GM18873 (cell line): ENCODE results near the gene OAS2.

Experiments used
- ATAC-seq: cut with Tn5 transposase; IDR thresholded peaks from one replicate; pipeline ENCODE4 v1.9.1; 2021; ENCODE audit warnings: mild to moderate bottlenecking, moderate library complexity, moderate number of reproducible peaks; ENCODE audit not compliant: unreplicated experiment, low FRiP score

Gene OAS2

GRCh38 chr12:113055594-113056380 lies 77.5 kb downstream of the OAS2 start:
- ATAC-seq = no peak

- ATAC-seq = no peak
These were observed 78.0 kb downstream of the OAS2 start for GRCh38 chr12:113056381-113056630.

GRCh38 chr12:113056631-113057488 lies 78.5 kb downstream of the OAS2 start, which contains the start of gene DTX1:
DTX1 (plus strand) TSS chr12:113056730; CDS start chr12:113058193, 1,463 bp downstream.
- ATAC-seq = no peak

DNA sequence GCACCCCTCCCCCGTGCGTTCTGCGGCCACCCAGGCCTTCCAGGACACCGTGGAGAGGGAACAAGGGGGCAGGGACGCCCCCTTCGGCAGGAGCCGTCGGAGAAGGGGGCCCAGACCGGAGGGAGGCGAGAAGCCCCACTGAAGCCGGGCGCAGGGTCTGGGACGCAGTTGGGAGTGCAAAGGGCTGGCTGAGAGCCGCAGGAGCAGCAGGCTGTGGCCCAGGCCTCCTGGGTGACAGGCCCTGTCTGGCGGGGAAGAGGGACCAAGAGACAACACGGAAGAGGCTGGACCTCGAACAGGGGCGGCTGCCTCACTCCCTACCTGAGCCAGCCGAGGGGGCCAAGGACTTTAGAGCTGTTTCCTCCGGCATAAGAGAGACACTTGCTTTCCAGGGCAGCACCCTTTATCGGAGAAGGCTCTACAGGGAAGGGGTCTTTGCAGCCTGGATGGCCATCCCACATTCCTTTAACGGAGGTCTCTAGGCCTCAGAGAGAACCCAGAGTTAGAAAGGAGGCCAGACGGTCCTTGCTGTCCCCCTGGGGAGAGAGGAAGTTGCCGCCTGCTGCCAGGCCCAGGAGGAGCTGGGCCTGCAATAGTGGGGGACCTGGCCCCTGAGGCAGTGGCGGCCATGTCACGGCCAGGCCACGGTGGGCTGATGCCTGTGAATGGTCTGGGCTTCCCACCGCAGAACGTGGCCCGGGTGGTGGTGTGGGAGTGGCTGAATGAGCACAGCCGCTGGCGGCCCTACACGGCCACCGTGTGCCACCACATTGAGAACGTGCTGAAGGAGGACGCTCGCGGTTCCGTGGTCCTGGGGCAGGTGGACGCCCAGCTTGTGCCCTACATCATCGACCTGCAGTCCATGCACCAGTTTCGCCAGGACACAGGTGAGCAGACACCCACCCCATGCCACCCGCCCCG lies 79.5 kb downstream of the OAS2 start:
- ATAC-seq = no peak

GRCh38 chr12:113058553-113058952 lies 80.2 kb downstream of the OAS2 start:
- no peak for ATAC-seq

GRCh38 chr12:113059071-113059595 lies 80.8 kb downstream of the OAS2 start:
- ATAC-seq = no peak

DNA sequence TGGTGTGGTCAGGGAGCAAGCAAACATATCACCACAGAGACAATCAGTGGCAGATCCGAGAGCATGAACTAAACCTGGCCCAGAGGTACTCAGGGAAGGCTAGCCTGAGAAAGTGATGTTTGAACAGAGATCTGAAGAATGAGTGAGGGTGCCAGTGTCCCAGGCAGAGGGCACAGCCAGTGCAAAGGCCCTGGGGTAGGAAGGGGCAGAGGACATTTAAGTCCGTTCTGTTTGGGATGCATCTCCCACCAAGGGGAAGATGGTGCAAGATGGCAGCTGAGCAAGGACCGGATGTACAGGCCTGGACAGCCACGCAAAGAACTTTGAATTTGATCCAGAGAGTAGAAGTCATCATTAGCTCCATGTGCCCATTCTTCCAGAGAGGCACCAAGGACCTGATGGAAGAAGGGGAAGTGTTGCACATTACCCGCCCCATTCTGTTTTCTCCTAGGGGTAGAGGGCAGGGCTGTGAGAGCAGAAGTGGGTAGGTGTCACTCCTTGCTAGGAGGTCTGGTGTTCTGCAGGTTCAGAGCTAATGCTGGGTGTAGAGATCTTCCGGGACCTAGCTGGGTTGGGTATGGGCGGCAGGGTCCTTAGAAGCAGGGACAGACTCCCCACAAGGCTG lies 82.1 kb downstream of the OAS2 start:
- no peak for ATAC-seq

- ATAC-seq = no peak
These were observed 82.9 kb downstream of the OAS2 start for GRCh38 chr12:113061061-113061694.
